HepG2 (cell line): ENCODE data around the gene CPNE2. TPM values are rescaled to one million over a fixed set of nuclear protein-coding genes. Genes with fewer than 3 reads are reported as not detected.

Source experiments
- BCL6 ChIP-seq: IDR thresholded peaks from 2 replicates; pipeline ENCODE4 v1.6.1; 2016; ENCODE audit warnings: missing genetic modification reagents, missing compliant biosample characterization
- FOXC1 ChIP-seq: sonication (generic); formaldehyde crosslinking; IDR thresholded peaks from 2 replicates; pipeline ENCODE4 v1.8.0; 2022; ENCODE audit warnings: mild to moderate bottlenecking, missing genetic modification reagents, borderline replicate concordance
- SMARCE1 ChIP-seq: fragments of 450-650 bp; IDR thresholded peaks from 2 replicates; pipeline ENCODE4 v1.6.1; 2017; ENCODE audit warnings: borderline replicate concordance
- ZBTB42 ChIP-seq: sonication (generic); formaldehyde crosslinking; IDR thresholded peaks from 2 replicates; pipeline ENCODE4 v1.5.0; 2020; ENCODE audit warnings: mild to moderate bottlenecking, missing genetic modification reagents
- ZNF121 ChIP-seq: sonication (generic); formaldehyde crosslinking; IDR thresholded peaks from 2 replicates; pipeline ENCODE4 v1.5.0; 2020; ENCODE audit warnings: mild to moderate bottlenecking, missing genetic modification reagents
- ZNF333 ChIP-seq: sonication (generic); formaldehyde crosslinking; IDR thresholded peaks from 2 replicates; pipeline ENCODE4 v1.4.0; 2020; ENCODE audit warnings: mild to moderate bottlenecking, missing genetic modification reagents, borderline replicate concordance
- polyA plus RNA-seq, 8 experiments: library from polyadenylated mRNA; depleted of rRNA in 3 of 8; stranded (reverse) in 7 of 8; unstranded in 1 of 8; fragments of >200 nt; fragmentation: Illumina TruSeq in 4 of 8; extraction: Trizol in 4 of 8; gene quantifications; 2 replicates each; pipeline versions ENCODE4 v1.2.1 to v1.2.3, GENCODE V29; 2011 to 2016; ENCODE audit warnings: low read depth in 4 of 8, missing spikeins in 1 of 8, mixed read lengths in 1 of 8; ENCODE audit not compliant: insufficient read depth in 1 of 8
- total RNA-seq, 5 experiments: library from RNA; depleted of rRNA; stranded (reverse); fragments of >200 nt; fragmentation: Illumina TruSeq; extraction: Trizol; gene quantifications; 2 replicates each; pipeline ENCODE4 v1.2.3, GENCODE V29; 2016; ENCODE audit warnings: low read depth in 1 of 5
- TF ChIP-seq, protein P1 (sequence below), 2 experiments: sonication (generic) in 1 of 2; formaldehyde crosslinking in 1 of 2; IDR thresholded peaks; 2 replicates each; pipeline versions ENCODE4 v1.5.1 to v1.6.1; 2011 to 2020; ENCODE audit warnings: borderline replicate concordance in 1 of 2, low read depth in 1 of 2, low read length in 1 of 2, mild to moderate bottlenecking in 1 of 2, missing genetic modification reagents in 1 of 2, moderate library complexity in 1 of 2
- TF ChIP-seq, protein P2 (sequence below): sonication (generic); formaldehyde crosslinking; IDR thresholded peaks from 2 replicates; pipeline ENCODE4 v1.8.1; 2023; ENCODE audit warnings: mild to moderate bottlenecking, inconsistent platforms, moderate library complexity, missing genetic modification reagents, borderline replicate concordance
- TF ChIP-seq, protein P3 (sequence below): sonication (generic); formaldehyde crosslinking; IDR thresholded peaks from 2 replicates; pipeline ENCODE4 v1.4.0; 2020; ENCODE audit warnings: missing genetic modification reagents
- TF ChIP-seq, protein P4 (sequence below): sonication (generic); formaldehyde crosslinking; IDR thresholded peaks from 2 replicates; pipeline ENCODE4 v1.5.1; 2020; ENCODE audit warnings: mild to moderate bottlenecking, missing genetic modification reagents, moderate library complexity

Gene CPNE2
- total and polyA plus RNA-seq, 2 of the 13 experiments (the other 11 are each of a cell fraction or from before 2014, with no cell fraction given) = 10.6 to 23.3 TPM

DNA sequence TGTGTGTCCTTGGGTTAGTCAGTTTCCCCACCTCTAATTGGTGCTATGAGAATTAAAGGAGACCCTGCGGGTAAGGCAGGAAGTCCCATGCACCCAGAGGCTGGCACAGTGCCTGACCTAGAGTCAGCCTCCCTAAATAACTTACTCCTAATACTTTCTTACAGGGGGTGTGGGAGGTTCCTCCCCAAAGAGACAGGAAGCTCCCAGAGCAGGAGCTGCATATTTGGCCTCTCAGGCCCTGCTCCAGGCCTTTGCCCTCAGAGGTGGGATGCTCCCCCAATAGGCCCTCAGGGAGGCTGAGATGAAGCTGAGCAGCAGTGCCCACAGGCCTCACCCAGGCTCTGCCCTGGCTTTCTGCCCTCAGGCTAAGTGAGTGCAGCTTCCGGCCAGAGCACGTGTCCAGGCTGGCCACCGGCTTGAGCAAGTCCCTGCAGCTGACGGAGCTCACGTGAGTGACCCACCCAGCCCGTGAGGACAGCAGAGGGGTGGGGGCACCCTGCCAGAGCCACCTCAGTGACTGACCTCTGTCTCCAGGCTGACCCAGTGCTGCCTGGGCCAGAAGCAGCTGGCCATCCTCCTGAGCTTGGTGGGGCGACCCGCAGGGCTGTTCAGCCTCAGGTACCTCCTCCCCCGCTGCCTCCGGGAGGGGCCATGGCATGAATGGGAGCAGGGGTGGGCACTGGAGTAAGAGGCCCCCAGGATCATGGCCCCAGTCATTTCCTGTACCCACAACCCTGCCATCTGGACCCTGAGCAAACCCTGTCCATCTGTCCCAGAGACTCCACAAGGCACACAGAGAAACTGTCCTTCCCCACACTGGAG, 31.1 kb upstream of the CPNE2 start (continued):
- TF ChIP-seq ZBTB42 = no peak
- no peak for TF ChIP-seq ZNF333 (CRISPR knock-in tag)
- no peak for TF ChIP-seq FOXC1 (CRISPR knock-in tag)
- TF ChIP-seq, protein P1, sequence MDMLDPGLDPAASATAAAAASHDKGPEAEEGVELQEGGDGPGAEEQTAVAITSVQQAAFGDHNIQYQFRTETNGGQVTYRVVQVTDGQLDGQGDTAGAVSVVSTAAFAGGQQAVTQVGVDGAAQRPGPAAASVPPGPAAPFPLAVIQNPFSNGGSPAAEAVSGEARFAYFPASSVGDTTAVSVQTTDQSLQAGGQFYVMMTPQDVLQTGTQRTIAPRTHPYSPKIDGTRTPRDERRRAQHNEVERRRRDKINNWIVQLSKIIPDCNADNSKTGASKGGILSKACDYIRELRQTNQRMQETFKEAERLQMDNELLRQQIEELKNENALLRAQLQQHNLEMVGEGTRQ (IDR thresholded peaks at IDR 0.05; ENCODE audit: low read depth, low read length) = peak; percentile 63; the same call in 1 of the 2 replicates
- TF ChIP-seq, protein P1 (CRISPR knock-in tag; IDR thresholded peaks at IDR 0.05; ENCODE audit: borderline replicate concordance) = peak; percentile 58; the same call in 1 of the 2 replicates
- TF ChIP-seq, protein P2, sequence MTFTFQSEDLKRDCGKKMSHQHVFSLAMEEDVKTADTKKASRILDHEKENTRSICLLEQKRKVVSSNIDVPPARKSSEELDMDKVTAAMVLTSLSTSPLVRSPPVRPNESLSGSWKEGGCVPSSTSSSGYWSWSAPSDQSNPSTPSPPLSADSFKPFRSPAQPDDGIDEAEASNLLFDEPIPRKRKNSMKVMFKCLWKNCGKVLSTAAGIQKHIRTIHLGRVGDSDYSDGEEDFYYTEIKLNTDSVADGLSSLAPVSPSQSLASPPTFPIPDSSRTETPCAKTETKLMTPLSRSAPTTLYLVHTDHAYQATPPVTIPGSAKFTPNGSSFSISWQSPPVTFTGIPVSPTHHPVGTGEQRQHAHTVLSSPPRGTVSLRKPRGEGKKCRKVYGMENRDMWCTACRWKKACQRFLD (CRISPR knock-in tag) = no peak
- no peak for TF ChIP-seq SMARCE1
- TF ChIP-seq ZNF121 (CRISPR knock-in tag) = no peak
- TF ChIP-seq, protein P3, sequence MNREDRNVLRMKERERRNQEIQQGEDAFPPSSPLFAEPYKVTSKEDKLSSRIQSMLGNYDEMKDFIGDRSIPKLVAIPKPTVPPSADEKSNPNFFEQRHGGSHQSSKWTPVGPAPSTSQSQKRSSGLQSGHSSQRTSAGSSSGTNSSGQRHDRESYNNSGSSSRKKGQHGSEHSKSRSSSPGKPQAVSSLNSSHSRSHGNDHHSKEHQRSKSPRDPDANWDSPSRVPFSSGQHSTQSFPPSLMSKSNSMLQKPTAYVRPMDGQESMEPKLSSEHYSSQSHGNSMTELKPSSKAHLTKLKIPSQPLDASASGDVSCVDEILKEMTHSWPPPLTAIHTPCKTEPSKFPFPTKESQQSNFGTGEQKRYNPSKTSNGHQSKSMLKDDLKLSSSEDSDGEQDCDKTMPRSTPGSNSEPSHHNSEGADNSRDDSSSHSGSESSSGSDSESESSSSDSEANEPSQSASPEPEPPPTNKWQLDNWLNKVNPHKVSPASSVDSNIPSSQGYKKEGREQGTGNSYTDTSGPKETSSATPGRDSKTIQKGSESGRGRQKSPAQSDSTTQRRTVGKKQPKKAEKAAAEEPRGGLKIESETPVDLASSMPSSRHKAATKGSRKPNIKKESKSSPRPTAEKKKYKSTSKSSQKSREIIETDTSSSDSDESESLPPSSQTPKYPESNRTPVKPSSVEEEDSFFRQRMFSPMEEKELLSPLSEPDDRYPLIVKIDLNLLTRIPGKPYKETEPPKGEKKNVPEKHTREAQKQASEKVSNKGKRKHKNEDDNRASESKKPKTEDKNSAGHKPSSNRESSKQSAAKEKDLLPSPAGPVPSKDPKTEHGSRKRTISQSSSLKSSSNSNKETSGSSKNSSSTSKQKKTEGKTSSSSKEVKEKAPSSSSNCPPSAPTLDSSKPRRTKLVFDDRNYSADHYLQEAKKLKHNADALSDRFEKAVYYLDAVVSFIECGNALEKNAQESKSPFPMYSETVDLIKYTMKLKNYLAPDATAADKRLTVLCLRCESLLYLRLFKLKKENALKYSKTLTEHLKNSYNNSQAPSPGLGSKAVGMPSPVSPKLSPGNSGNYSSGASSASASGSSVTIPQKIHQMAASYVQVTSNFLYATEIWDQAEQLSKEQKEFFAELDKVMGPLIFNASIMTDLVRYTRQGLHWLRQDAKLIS (CRISPR knock-in tag) = no peak
- TF ChIP-seq, protein P4, sequence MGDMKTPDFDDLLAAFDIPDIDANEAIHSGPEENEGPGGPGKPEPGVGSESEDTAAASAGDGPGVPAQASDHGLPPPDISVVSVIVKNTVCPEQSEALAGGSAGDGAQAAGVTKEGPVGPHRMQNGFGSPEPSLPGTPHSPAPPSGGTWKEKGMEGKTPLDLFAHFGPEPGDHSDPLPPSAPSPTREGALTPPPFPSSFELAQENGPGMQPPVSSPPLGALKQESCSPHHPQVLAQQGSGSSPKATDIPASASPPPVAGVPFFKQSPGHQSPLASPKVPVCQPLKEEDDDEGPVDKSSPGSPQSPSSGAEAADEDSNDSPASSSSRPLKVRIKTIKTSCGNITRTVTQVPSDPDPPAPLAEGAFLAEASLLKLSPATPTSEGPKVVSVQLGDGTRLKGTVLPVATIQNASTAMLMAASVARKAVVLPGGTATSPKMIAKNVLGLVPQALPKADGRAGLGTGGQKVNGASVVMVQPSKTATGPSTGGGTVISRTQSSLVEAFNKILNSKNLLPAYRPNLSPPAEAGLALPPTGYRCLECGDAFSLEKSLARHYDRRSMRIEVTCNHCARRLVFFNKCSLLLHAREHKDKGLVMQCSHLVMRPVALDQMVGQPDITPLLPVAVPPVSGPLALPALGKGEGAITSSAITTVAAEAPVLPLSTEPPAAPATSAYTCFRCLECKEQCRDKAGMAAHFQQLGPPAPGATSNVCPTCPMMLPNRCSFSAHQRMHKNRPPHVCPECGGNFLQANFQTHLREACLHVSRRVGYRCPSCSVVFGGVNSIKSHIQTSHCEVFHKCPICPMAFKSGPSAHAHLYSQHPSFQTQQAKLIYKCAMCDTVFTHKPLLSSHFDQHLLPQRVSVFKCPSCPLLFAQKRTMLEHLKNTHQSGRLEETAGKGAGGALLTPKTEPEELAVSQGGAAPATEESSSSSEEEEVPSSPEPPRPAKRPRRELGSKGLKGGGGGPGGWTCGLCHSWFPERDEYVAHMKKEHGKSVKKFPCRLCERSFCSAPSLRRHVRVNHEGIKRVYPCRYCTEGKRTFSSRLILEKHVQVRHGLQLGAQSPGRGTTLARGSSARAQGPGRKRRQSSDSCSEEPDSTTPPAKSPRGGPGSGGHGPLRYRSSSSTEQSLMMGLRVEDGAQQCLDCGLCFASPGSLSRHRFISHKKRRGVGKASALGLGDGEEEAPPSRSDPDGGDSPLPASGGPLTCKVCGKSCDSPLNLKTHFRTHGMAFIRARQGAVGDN (CRISPR knock-in tag) = peak; percentile 84
- peak; percentile 19; the same call in 1 of the 2 replicates for TF ChIP-seq BCL6 (CRISPR knock-in tag)
